AG04450 (cell line): ENCODE data around the gene GALNT12. TPM values are rescaled to one million over a fixed set of nuclear protein-coding genes. Genes with fewer than 3 reads are reported as not detected.

Experiments
- CTCF ChIA-PET: fragments of 300-600, 350-600 bp; formaldehyde crosslinking; extraction: SDS; loops from one replicate; lab custom pipeline; 2022; ENCODE audit warnings: antibody characterized with exemption, inconsistent platforms; lab: Charles Lee
- POLR2A ChIA-PET: fragments of 350-600 bp; formaldehyde crosslinking; extraction: SDS; loops from one replicate; lab custom pipeline; 2021; ENCODE audit warnings: antibody characterized with exemption, inconsistent platforms; lab: Yijun Ruan, JAX
- DNase-seq: peaks from one replicate; pipeline ENCODE4 v3.0.0-alpha.2; 2011; ENCODE audit warnings: low read depth, low spot score
- H3K27ac ChIP-seq: one replicate; pipeline ENCODE4 v1.5.1; 2012; ENCODE audit warnings: low read depth, low read length, control low read depth
- H3K27me3 ChIP-seq: one replicate; pipeline ENCODE4 v1.6.0; 2012; ENCODE audit warnings: low read length; ENCODE audit not compliant: control insufficient read depth, insufficient read depth
- H3K4me3 ChIP-seq: 2 replicates; pipeline ENCODE4 v1.5.1; 2011; ENCODE audit warnings: mild to moderate bottlenecking, low read depth, low read length, control low read depth
- H3K9me3 ChIP-seq: 2 replicates; pipeline ENCODE4 v1.5.1; 2012; ENCODE audit warnings: low read length; ENCODE audit not compliant: control insufficient read depth, insufficient read depth
- polyA plus RNA-seq: library from polyadenylated mRNA; depleted of rRNA; stranded (reverse); fragments of >200 nt; gene quantifications from 2 replicates; pipeline ENCODE4 v1.2.3, GENCODE V29; 2011
- TF ChIP-seq, protein P1 (sequence below): IDR thresholded peaks from 2 replicates; pipeline ENCODE4 v1.5.1; 2011; ENCODE audit warnings: low read depth, low read length, control low read depth, inconsistent platforms

GALNT12 gene
- polyA plus RNA-seq, 1 experiment: 4.2 TPM

DNA sequence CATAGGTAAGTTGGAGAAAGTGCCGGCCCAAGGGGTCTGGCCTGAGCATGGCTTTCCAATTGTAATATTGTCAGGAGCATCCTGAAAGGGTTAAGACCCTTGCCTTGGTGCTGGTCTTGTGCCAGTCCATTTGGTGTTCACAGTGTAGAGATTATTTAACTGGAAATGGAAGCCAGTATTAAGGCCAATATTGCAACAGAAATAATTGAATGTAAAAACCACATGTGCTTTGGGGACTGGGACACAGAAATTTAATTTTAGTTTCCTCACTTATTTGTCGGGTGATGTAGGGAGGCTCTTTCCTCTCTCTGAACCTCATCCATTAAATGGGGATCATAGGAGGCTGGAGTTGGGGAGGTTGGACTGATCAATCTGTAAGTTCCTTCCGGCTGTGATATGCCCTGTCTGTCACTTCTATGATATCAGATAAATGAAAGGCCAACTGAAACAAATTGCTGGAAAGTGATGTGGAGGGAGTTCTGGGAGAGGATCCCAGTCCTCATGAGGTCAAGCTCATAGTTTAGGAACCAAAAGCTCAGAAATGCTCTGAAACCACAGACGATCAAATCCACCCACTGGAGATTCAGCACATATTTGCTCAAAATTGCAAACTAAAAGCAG is 81.4 kb downstream of the GALNT12 start:
- ChIA-PET CTCF (no interaction called here), POLR2A (no interaction called here)
- peaks cover 7% of the 10 kb centered on the region for H3K27me3 ChIP-seq
- no peak overlapping the region for H3K27ac ChIP-seq
- H3K9me3 ChIP-seq: no peaks in the 10 kb centered on the region
- TF ChIP-seq, protein P1, sequence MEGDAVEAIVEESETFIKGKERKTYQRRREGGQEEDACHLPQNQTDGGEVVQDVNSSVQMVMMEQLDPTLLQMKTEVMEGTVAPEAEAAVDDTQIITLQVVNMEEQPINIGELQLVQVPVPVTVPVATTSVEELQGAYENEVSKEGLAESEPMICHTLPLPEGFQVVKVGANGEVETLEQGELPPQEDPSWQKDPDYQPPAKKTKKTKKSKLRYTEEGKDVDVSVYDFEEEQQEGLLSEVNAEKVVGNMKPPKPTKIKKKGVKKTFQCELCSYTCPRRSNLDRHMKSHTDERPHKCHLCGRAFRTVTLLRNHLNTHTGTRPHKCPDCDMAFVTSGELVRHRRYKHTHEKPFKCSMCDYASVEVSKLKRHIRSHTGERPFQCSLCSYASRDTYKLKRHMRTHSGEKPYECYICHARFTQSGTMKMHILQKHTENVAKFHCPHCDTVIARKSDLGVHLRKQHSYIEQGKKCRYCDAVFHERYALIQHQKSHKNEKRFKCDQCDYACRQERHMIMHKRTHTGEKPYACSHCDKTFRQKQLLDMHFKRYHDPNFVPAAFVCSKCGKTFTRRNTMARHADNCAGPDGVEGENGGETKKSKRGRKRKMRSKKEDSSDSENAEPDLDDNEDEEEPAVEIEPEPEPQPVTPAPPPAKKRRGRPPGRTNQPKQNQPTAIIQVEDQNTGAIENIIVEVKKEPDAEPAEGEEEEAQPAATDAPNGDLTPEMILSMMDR: no peak
- no peak overlapping the region for H3K4me3 ChIP-seq
- no peak for DNase-seq

DNA sequence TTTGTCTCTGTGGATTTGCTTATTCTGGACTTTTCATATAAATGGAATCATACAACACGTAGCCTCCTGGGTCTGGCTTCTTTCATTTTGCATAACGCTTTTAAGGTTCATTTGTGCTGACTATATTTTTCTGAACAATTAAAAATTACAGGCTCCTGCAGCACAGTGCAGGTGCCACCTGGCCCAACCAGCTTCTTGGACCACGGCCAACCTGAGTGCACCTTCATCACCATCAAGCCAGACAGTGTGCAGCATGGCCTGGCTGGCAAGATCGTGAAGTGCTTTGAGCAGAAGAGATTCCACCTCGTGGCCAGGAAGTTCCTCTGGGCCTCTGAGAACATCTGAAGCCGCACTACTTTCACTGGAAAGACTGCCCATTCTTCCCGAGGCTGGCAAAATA is 82.8 kb downstream of the GALNT12 start:
- TF ChIP-seq, protein P1: no peak
- POLR2A ChIA-PET: no interaction called here
- peaks cover 4% of the 10 kb centered on the region for H3K27me3 ChIP-seq
- CTCF ChIA-PET: no interaction called here
- no peak overlapping the region for H3K27ac ChIP-seq
- H3K9me3 ChIP-seq: no peaks in the 10 kb centered on the region
- H3K4me3 ChIP-seq: no peak overlapping the region
- no peak for DNase-seq

DNA sequence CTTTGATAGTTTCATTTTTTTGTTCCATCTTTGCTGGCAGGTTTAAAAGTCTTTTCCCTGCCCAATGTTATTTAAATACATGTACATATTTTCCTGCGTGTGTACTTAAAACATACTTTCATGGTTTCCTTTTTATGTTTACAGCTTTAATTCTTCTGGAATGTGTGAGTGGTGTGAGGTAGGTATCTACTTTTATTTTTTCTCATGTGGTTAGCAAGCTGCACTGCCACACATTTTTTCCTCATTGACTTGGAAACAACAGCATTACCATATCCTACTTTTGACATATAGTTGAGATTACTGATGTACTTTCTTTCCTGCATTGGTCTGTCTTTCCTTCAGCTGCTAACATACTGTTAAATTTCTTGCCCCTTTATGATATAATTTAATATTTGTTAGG is 84.8 kb downstream of the GALNT12 start:
- POLR2A ChIA-PET: interaction anchor here (0.6 to 1.5 kb wide), 7 partner anchors 14 to 91 kb away, joined by 3 to 8 read pairs (median 4); no protein-coding TSS in a partner anchor
- CTCF ChIA-PET: interaction anchor here (0.6 to 1.7 kb wide), 5 partner anchors 10 to 83 kb away, joined by 3 to 6 read pairs (median 4); no protein-coding TSS in a partner anchor
- TF ChIP-seq, protein P1: no peak
- Histone ChIP-seq H3K27me3 (no peaks in the 10 kb centered on the region), H3K9me3 (no peaks in the 10 kb centered on the region), H3K4me3 (no peak overlapping the region), H3K27ac (no peak overlapping the region)
- peak; percentile 33 for DNase-seq

DNA sequence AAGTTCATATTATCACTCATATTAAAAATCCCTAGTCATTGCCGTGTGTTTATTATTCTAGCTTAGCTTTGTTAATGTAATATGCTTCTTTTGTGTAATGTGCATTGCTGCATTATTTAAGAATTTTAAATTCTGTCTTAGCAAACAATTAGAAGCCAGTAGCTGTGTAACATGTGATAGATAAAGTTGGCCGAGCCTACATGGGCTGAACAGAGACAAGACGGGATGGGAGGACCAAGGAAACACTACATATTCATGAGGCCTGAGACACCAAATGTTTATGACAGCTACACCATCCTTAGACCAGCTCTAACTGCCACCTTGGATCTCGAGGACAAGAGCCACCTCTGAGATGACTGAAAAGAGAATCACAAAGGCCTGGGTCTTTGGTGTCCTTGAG is 85.2 kb downstream of the GALNT12 start:
- H3K27ac ChIP-seq: peak overlapping the region; percentile 54
- CTCF ChIA-PET: interaction anchor here (1.0 to 1.7 kb wide), 2 partner anchors 32 to 83 kb away, joined by 4 to 6 read pairs; no protein-coding TSS in a partner anchor
- POLR2A ChIA-PET: interaction anchor here (0.6 to 1.5 kb wide), 7 partner anchors 13 to 91 kb away, joined by 3 to 8 read pairs (median 4); no protein-coding TSS in a partner anchor

More for the DNA sequence above, 85.2 kb downstream of the GALNT12 start:
- H3K4me3 ChIP-seq: no peak overlapping the region
- no peaks in the 10 kb centered on the region for H3K27me3 ChIP-seq
- no peak for DNase-seq
- no peaks in the 10 kb centered on the region for H3K9me3 ChIP-seq
- TF ChIP-seq, protein P1: no peak
